ENCODE data around the gene ADAM30. TPM values are rescaled to one million over a fixed set of nuclear protein-coding genes. Genes with fewer than 3 reads are reported as not detected.

Gene ADAM30
- total RNA-seq, 1 donor from 2014 or later, result not detected

DNA sequence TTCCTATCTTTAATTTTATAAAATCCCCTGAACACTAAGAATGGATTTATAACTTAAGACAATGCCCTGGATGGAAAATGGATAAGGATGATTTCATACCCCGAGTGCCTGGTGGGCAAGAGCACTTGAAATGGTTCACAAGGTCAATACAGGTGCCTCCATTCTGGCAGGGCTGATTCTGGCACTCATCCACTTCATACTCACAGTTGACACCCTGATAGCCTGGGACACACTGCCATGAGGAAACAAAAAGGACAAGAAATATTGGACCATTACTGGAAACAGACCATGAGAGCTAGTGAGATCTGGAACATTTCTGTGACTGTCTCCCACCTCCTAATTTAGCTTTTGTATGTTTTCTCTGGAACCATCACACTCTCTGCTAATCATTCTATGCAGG, 39.1 kb upstream of the ADAM30 start:
- H3K27me3 Mint-ChIP-seq, result no peaks in the 10 kb centered on the region
- no peak overlapping the region for H3K27ac Mint-ChIP-seq
- TF ChIP-seq CTCF (conservative IDR thresholded peaks at IDR 0.05), result no peak
- no peak for DNase-seq (ENCODE audit: extremely low spot score, unreplicated experiment)
- H3K9me3 Mint-ChIP-seq, result peaks cover 16% of the 10 kb centered on the region
- H3K36me3 Mint-ChIP-seq, result peaks cover 54% of the 10 kb centered on the region
- no peaks in the 10 kb centered on the region for H3K4me1 Mint-ChIP-seq (ENCODE audit: unreplicated experiment)
- H3K4me3 Mint-ChIP-seq, result no peak overlapping the region

DNA sequence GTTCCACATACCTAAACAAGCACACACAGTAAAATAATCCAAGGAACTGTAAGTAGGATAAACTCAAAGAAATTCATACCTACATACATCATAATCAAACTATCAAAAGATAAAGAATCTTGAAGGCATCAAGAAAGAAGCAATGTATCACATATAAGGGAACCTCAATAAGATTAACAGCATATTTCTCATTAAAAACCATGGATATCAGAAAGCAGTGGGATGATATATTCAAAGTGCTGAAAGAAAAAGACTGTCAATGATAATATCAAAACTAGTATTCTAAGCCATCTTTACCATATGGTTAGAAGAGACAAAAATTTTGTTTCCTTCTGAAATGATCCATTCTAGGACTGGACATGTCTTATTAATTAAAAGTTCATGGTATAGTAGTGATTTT, 37.1 kb upstream of the ADAM30 start:
- Mint-ChIP-seq H3K4me3 (no peak overlapping the region), H3K27me3 (no peaks in the 10 kb centered on the region), H3K9me3 (peaks cover 16% of the 10 kb centered on the region), H3K4me1 (ENCODE audit: unreplicated experiment) (no peaks in the 10 kb centered on the region), H3K36me3 (peaks cover 52% of the 10 kb centered on the region), H3K27ac (no peak overlapping the region)
- TF ChIP-seq CTCF (conservative IDR thresholded peaks at IDR 0.05), result no peak
- no peak for DNase-seq (ENCODE audit: extremely low spot score, unreplicated experiment)

- Mint-ChIP-seq H3K9me3 (peaks cover 16% of the 10 kb centered on the region), H3K27ac (no peak overlapping the region), H3K4me3 (no peak overlapping the region), H3K36me3 (peaks cover 38% of the 10 kb centered on the region), H3K4me1 (ENCODE audit: unreplicated experiment) (no peaks in the 10 kb centered on the region), H3K27me3 (no peaks in the 10 kb centered on the region)
- no peak for TF ChIP-seq CTCF (conservative IDR thresholded peaks at IDR 0.05)
- DNase-seq (ENCODE audit: extremely low spot score, unreplicated experiment), result no peak
Observed at GRCh38 chr1:119929643-119930315, 33.5 kb upstream of the ADAM30 start.

DNA sequence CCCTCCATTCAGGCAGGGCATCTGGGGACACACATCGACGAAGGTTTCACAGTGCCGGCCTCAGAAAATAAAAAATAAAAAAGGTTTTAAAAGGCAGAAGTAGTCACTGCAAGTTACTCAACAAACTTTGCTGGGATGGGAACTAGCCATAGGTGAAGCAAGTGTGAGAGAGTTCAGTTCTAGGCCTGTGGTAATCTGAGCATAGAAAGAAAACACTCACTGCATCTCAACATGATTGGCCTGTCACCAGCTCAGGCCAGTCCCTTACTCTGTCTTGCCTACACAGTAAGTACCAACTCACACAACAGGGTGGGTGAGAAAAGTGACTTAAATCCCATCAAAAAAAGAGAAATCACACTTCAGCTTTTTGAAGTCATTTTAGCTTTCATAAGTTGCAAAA, 30.2 kb upstream of the ADAM30 start:
- H3K27ac Mint-ChIP-seq, result no peak overlapping the region
- no peaks in the 10 kb centered on the region for H3K27me3 Mint-ChIP-seq
- TF ChIP-seq CTCF (conservative IDR thresholded peaks at IDR 0.05), result no peak
- H3K4me3 Mint-ChIP-seq, result no peak overlapping the region
- DNase-seq (ENCODE audit: extremely low spot score, unreplicated experiment), result no peak
- H3K9me3 Mint-ChIP-seq, result no peaks in the 10 kb centered on the region
- peaks cover 38% of the 10 kb centered on the region for H3K36me3 Mint-ChIP-seq
- H3K4me1 Mint-ChIP-seq (ENCODE audit: unreplicated experiment), result no peaks in the 10 kb centered on the region

DNA sequence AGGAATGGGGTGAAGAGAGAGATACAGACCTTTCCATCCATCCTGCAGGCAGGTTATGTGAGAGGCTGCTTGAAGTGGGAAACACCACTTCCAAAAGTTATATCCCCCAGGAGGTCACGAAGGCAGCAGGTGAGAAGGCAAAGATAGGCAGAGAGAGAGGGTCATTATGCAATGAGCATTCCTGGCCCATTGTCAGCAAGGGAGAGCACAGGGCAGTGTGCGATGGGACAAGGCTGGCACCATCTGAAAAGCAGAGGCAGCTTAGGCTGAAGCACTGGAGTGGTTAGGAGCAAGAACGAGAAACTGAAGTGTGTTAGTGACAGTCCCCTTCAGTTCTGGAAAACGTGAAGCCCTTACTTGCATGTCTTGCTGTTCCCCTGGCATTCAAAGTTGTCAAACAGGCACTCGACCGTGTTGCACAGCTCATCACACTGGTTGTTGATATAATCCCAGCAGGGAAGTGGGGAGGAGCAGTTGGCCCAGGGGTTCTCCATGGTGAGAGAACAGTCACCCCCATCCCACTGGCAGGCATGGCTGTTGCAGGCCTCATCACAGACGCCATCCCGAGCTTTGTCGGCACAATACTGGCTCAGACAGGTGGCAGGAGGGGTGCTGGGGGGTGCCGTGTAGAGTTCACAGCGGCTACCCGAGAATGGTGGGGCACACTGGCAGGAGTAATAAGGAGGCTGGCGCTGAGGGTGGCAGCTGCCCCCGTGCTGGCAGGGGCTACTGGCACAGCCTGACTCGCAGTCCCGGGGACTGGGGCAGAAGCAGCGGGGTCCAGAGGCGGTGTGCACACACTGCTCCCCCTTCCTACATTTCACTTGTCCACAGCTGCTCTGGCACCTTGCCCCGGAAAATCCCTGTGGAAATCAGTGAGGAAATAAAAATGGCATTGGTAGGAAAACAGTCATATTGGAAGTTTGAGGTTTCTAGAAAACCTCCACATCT, 28.9 kb upstream of the ADAM30 start:
- Mint-ChIP-seq H3K36me3 (peaks cover 48% of the 10 kb centered on the region), H3K9me3 (no peaks in the 10 kb centered on the region), H3K4me3 (no peak overlapping the region)

More for the DNA sequence above, 28.9 kb upstream of the ADAM30 start:
- no peak for TF ChIP-seq CTCF (conservative IDR thresholded peaks at IDR 0.05)
- H3K4me1 Mint-ChIP-seq (ENCODE audit: unreplicated experiment), result no peaks in the 10 kb centered on the region
- no peak for DNase-seq (ENCODE audit: extremely low spot score, unreplicated experiment)
- H3K27ac Mint-ChIP-seq, result no peak overlapping the region
- no peaks in the 10 kb centered on the region for H3K27me3 Mint-ChIP-seq

All from type B pancreatic cell (in vitro differentiated cells).